Vagina (tissue), 2 donors: ENCODE measurements around the gene CHST14.

Experiments
- CTCF ChIP-seq, 3 experiments: fragments of 450-650 bp in 2 of 3; fragments of 200-600 bp in 1 of 3; sonication (generic) in 1 of 3; IDR thresholded peaks; one replicate each; pipeline ENCODE4 v1.5.1; 2017 to 2019; ENCODE audit warnings: antibody characterized with exemption in 3 of 3, mild to moderate bottlenecking in 2 of 3, moderate library complexity in 2 of 3
- POLR2AphosphoS5 ChIP-seq, 2 donors: sonication (generic); formaldehyde crosslinking; IDR thresholded peaks; one replicate each; pipeline ENCODE4 v1.9.0; 2017; ENCODE audit warnings: antibody characterized with exemption in 2 of 2, mild to moderate bottlenecking in 2 of 2, low read depth in 1 of 2; ENCODE audit not compliant: insufficient read depth in 1 of 2

- TF ChIP-seq CTCF (IDR thresholded peaks at IDR 0.05) = no peak
- TF ChIP-seq POLR2AphosphoS5 (IDR thresholded peaks at IDR 0.05; ENCODE audit: insufficient read depth in 1 of 2, low read depth in 1 of 2) = no peak
These were observed 6.8 kb upstream of the CHST14 start for GRCh38 chr15:40463886-40464545.
